GM13976 (cell line): ENCODE results near the gene CDAN1.

Source experiments
- DNase-seq: peaks from one replicate; pipeline ENCODE4 v3.0.0; 2012; ENCODE audit warnings: low spot score
- in situ Hi-C: fragments of 300-500 bp; cut with MboI; formaldehyde crosslinking; loops from one replicate; pipeline ENCODE4 v1.12.0; 2022; ENCODE audit warnings: low sequenced_read_pairs, mixed read lengths, inconsistent platforms; ENCODE audit not compliant: unreplicated experiment
- TF ChIP-seq, protein P1 (sequence below): IDR thresholded peaks from 2 replicates; pipeline ENCODE4 v1.5.1; 2012; ENCODE audit warnings: borderline replicate concordance, mild to moderate bottlenecking; ENCODE audit not compliant: insufficient read depth; ENCODE audit errors: extremely low read depth, missing control alignments, control extremely low read depth

The CDAN1 gene

DNA sequence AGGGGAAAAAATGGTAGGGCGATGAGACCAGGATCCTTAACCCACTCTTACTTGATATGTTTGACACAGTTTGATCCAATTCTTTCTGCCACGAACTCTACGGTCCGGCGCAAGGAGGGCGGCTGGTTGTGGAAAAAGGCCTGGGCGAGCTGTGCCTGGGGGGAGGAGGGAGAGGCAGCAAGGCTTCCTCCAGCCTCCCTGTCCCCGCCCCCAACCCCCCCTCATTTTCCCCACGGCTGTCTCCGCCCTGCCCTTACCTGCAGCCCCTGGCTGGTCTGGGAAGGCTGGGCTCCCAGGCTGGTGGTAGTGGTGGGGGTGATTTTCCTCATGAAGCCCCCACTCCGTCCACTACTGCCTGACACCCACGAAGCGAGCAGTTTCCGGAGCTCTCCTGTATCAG lies 8.0 kb downstream of the CDAN1 start:
- no peak for DNase-seq
- TF ChIP-seq, protein P1, sequence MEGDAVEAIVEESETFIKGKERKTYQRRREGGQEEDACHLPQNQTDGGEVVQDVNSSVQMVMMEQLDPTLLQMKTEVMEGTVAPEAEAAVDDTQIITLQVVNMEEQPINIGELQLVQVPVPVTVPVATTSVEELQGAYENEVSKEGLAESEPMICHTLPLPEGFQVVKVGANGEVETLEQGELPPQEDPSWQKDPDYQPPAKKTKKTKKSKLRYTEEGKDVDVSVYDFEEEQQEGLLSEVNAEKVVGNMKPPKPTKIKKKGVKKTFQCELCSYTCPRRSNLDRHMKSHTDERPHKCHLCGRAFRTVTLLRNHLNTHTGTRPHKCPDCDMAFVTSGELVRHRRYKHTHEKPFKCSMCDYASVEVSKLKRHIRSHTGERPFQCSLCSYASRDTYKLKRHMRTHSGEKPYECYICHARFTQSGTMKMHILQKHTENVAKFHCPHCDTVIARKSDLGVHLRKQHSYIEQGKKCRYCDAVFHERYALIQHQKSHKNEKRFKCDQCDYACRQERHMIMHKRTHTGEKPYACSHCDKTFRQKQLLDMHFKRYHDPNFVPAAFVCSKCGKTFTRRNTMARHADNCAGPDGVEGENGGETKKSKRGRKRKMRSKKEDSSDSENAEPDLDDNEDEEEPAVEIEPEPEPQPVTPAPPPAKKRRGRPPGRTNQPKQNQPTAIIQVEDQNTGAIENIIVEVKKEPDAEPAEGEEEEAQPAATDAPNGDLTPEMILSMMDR = no peak
- in situ Hi-C loops = no loop called here

DNA sequence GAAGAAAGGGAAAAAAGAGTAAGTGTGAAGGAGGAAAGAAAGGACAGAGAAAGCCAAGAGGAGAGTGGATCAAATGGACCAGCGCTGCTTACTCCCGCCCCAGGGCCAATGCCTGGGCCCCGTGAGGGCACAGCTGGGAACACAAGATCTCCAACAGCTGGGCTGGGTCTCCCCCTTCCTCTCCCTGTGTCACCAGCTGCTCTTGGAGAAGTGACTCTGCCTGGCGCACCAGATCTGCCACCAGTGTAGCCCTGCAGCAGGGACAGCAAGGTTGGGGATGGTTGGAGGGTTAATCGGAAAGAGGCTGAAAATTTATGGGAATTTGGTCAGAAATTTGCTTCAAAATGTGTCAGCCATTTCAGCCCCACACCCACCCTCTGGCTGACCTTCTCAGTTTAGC lies 8.4 kb downstream of the CDAN1 start:
- TF ChIP-seq, protein P1 = no peak
- in situ Hi-C loops = no loop called here
- peak; percentile 15 for DNase-seq

DNA sequence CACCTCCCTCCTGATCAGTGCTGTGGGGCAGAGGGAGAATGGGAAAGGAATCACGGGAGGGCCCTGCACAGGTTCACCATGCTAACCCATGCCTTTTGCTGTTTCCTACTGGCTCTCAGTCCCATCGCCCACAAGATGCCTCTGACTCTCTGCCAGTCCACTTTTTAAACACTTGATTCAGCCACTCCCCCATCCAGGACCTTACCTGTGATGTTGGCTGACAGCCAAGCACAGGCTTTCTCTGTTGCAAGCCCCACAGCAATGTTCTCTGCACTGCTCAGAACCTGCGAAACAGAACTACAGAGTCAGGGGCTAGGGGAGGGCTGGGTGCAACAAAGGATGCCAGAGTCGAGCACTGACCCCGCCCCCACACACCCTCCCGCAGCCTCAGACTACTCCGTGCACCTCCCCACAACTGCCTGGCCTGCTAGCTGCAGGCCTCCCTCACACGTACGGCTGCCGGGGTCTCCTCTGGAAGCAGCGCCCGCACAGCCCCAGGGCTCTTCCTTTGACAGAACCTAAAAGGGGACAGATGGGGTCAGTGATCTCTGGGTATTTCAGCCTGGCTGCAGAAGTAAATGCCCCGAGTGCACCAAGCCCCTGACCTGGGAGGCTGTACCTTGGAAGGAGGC lies 9.1 kb downstream of the CDAN1 start:
- in situ Hi-C loops = no loop called here
- DNase-seq = peak; percentile 28
- TF ChIP-seq, protein P1 = no peak

DNA sequence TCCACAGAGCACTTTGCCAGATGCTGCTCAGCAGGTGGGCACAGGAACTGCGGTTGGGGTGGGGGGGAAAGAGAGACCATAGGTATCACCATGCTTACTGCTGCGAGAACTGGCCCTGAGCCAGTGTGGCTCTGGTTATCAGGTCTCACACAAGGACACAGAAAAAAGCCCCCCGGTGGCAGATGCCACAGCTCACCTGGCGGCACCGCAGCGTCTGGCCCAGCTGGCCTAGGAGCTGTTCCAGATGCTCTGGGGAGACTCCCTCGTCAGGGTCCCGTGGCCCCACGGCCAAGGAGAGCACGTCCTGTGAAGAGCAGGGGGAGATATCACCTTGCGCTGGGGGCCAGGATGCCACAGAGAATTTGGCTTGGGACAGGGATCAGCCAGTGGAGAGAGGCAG lies 10.8 kb downstream of the CDAN1 start:
- TF ChIP-seq, protein P1 = no peak
- DNase-seq = peak; percentile 16
- in situ Hi-C loops = no loop called here

DNA sequence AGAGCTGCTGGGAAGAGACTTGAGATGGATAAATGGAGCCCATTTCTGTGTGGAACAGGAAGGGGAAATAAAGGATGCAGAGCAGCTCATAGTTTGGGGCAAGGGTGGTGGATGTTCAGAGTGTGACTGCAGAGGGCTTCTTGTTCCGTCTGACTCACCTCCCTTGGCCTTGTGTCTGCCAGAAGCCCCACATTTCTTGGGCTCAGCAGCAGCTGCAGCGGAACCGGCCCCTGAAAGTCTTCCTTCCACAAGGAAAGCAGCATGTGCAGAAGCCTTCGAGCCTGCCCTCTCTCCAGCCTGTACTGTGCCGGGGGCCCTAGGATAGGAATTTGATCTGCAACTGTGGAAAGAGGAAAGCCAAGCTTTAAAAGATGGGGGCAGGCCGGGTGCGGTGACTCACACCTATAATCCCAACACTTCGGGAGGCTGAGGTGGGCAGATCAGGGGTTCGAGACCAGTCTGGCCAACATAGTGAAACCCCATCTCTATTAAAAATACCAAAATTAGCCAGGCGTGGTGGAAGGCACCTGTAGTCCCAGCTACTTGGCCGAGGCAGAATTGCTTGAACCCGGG lies 11.5 kb downstream of the CDAN1 start:
- in situ Hi-C loops = no loop called here
- TF ChIP-seq, protein P1 = no peak
- DNase-seq = peak; percentile 8

DNA sequence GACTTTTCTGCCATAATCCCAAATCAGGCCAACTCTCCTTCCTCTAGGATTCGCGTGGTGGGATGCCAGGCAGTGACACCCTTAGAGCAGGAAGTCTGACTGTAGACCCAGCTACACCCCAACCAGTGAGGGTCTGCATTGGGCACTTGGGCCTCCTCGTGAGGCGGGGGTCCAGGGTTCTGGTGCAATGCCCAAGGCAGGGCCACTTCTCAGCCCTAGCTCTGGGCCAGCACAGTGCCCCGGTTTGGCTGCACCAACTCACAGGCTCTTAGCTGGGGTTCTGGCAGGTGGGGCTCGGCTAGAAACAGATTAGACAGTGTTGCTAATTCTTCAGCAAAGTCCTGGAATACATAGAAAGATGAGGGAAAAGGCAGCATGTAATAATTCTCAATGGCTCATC lies 12.7 kb downstream of the CDAN1 start:
- in situ Hi-C loops = no loop called here
- TF ChIP-seq, protein P1 = no peak
- DNase-seq = peak; percentile 7
